Esophagus mucosa (tissue), 1 donor: ENCODE measurements around the gene PCDHB15. TPM values are rescaled to one million over a fixed set of nuclear protein-coding genes. Genes with fewer than 3 reads are reported as not detected.
"Not testable (repeated sequence)": the region's sequence is repeated elsewhere in the genome, so short reads cannot be mapped to it uniquely, and the experiment has no call there.

ENCODE experiments used
- ATAC-seq: fragments of 200-7000 bp; cut with Tn5 transposase; one replicate; pipeline ENCODE4 v1.9.1; 2020
- total RNA-seq: library from RNA; stranded (reverse); gene quantifications from one replicate; pipeline ENCODE4 v1.2.4, GENCODE V29; 2023
- donor health status: DM: yes; HTN: yes; CAD: no.

PCDHB15 gene
- total RNA-seq: 0.44 TPM

DNA sequence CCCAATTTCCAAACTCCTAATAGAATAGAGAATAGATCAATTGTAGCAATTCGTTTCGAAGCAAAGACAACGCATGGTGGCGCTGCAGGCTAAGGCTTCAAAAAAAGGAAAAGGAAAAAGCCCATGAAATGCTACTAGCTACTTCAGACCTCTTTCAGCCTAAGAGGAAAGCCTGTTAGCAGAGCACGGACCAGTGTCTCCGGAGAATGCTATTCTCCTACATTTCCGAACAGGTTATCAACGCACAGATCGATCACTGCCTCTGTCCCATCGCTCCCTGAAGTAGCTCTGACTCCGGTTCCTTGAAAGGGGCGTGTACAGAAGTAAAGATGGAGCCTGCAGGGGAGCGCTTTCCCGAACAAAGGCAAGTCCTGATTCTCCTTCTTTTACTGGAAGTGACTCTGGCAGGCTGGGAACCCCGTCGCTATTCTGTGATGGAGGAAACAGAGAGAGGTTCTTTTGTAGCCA, at the start of gene PCDHB15:
TSS of gene PCDHB15 (plus strand) at position 146 of the 468 bp plus-strand sequence. CDS start at position 330, 184 bp downstream.
- no peak for ATAC-seq

DNA sequence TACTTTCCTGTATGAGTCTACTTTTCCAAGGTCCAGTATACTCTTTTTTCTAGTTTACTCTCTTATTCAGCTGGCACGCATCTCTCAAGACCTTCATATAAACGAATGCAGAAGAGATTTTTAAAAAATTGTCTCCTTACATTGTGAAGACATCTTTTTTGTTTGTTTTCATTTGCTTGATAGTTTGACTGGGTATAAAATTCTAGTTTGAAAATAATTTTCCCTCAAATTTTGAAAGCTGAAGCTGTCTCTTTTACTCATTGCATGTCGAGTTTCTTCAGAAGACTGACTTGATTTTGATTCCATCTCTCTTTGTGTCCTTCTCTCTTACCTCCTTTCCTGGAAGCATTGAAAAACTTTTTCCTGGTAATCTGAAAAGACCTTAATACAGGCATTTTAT, 48.8 kb upstream of the PCDHB15 start:
- ATAC-seq: no peak

GRCh38 chr5:141199359-141200235, 45.6 kb upstream of the PCDHB15 start, which contains the start of gene PCDHB11:
Gene PCDHB11, plus strand, starts transcription at chr5:141199627. Its CDS starts 148 bp downstream, at chr5:141199775.
- no peak for ATAC-seq

GRCh38 chr5:141201126-141201525, 44.1 kb upstream of the PCDHB15 start:
- ATAC-seq: not testable (repeated sequence)

DNA sequence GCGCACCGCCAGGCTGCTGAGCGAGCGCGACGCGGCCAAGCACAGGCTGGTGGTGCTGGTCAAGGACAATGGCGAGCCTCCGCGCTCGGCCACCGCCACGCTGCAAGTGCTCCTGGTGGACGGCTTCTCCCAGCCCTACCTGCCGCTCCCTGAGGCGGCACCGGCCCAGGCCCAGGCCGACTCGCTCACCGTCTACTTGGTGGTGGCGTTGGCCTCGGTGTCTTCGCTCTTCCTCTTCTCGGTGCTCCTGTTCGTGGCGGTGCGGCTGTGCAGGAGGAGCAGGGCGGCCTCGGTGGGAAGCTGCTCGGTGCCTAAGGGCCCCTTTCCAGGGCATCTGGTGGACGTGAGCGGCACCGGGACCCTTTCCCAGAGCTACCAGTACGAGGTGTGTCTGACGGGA, 43.5 kb upstream of the PCDHB15 start:
- not testable (repeated sequence) for ATAC-seq

DNA sequence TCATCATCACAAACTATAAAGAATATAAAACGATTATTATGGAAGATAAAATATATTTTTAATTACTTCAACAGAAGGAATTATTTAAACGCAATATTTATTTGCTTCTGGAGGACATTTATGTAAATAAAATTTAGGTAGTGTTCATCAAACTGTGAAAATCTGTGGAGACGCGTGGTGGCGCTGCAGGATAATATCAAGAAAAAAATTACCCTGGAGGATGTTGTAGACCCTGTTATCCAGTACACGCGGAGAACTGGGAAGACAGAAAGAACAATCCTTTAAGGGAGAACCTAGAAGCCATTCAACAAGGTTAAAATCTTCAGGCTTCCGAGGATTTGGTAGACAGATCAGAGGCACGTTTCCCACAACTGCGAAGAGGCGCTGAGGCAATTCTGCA, 36.7 kb upstream of the PCDHB15 start, which contains the start of gene PCDHB12:
TSS of gene PCDHB12 (plus strand) at position 242 of the 400 bp plus-strand sequence. CDS start 189 bp downstream, outside the sequence.
- no peak for ATAC-seq

GRCh38 chr5:141210281-141210680, 34.9 kb upstream of the PCDHB15 start:
- ATAC-seq: not testable (repeated sequence)

- ATAC-seq: not testable (repeated sequence)
These were observed 34.3 kb upstream of the PCDHB15 start for GRCh38 chr5:141210849-141211248.

GRCh38 chr5:141213656-141214339, 31.4 kb upstream of the PCDHB15 start, which contains the start of gene PCDHB13:
Gene PCDHB13, plus strand, starts transcription at chr5:141213919. Its CDS starts 205 bp downstream, at chr5:141214124.
- peak; percentile 41 for ATAC-seq

GRCh38 chr5:141214583-141214982, 30.6 kb upstream of the PCDHB15 start:
- ATAC-seq: not testable (repeated sequence)

DNA sequence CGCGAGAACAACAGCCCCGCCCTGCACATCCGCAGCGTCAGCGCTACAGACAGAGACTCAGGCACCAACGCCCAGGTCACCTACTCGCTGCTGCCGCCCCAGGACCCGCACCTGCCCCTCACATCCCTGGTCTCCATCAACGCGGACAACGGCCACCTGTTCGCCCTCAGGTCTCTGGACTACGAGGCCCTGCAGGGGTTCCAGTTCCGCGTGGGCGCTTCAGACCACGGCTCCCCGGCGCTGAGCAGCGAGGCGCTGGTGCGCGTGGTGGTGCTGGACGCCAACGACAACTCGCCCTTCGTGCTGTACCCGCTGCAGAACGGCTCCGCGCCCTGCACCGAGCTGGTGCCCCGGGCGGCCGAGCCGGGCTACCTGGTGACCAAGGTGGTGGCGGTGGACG, 29.7 kb upstream of the PCDHB15 start:
- ATAC-seq: not testable (repeated sequence)

DNA sequence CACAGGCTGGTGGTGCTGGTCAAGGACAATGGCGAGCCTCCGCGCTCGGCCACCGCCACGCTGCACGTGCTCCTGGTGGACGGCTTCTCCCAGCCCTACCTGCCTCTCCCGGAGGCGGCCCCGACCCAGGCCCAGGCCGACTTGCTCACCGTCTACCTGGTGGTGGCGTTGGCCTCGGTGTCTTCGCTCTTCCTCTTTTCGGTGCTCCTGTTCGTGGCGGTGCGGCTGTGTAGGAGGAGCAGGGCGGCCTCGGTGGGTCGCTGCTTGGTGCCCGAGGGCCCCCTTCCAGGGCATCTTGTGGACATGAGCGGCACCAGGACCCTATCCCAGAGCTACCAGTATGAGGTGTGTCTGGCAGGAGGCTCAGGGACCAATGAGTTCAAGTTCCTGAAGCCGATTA, 29.2 kb upstream of the PCDHB15 start:
- ATAC-seq: not testable (repeated sequence)

GRCh38 chr5:141223112-141223783, 21.9 kb upstream of the PCDHB15 start, which contains the start of gene PCDHB14:
Gene PCDHB14, plus strand, starts transcription at chr5:141223343. Its CDS starts 163 bp downstream, at chr5:141223506.
- ATAC-seq: no peak

DNA sequence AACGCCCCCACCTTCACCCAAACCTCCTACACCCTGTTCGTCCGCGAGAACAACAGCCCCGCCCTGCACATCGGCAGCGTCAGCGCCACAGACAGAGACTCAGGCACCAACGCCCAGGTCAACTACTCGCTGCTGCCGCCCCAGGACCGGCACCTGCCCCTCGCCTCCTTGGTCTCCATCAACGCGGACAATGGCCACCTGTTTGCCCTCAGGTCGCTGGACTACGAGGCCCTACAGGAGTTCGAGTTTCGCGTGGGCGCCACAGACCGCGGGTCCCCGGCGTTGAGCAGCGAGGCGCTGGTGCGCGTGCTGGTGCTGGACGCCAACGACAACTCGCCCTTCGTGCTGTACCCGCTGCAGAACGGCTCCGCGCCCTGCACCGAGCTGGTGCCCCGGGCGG, 20.4 kb upstream of the PCDHB15 start:
- ATAC-seq: not testable (repeated sequence)

DNA sequence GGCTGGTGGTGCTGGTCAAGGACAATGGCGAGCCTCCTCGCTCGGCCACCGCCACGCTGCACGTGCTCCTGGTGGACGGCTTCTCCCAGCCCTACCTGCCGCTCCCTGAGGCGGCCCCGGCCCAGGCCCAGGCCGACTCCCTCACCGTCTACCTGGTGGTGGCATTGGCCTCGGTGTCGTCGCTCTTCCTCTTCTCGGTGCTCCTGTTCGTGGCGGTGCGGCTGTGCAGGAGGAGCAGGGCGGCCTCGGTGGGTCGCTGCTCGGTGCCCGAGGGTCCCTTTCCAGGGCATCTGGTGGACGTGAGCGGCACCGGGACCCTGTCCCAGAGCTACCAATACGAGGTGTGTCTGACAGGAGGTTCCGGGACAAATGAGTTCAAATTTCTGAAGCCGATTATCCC, 19.8 kb upstream of the PCDHB15 start:
- ATAC-seq: not testable (repeated sequence)

DNA sequence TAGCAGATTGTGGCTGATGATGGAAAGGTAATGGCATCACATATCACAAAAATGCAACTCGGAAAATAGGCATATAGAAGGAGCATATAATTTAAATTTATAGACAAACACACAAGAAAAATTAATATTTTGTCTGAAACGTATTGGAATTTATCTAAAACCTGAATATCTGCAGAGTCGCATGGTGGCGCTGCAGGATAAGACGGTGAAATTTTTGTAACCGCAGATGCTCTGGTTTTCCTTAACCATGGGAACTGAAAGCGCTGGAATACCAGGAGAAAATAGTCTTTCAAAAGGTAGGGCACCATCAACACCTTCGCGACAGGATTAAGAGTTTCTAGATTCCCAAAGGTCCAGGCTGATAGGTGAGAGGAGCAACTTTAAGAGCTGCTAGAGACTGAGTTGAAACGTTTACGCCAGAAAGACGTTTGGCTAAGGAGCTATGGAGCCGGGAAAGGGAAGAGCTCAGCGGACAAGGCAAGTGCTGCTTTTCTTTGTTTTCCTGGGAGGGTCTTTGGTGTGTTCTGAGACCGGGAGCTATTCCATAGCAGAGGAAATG, 11.0 kb upstream of the PCDHB15 start:
- ATAC-seq: no peak

- not testable (repeated sequence) for ATAC-seq
These were observed 9.3 kb upstream of the PCDHB15 start for GRCh38 chr5:141235922-141236321.

DNA sequence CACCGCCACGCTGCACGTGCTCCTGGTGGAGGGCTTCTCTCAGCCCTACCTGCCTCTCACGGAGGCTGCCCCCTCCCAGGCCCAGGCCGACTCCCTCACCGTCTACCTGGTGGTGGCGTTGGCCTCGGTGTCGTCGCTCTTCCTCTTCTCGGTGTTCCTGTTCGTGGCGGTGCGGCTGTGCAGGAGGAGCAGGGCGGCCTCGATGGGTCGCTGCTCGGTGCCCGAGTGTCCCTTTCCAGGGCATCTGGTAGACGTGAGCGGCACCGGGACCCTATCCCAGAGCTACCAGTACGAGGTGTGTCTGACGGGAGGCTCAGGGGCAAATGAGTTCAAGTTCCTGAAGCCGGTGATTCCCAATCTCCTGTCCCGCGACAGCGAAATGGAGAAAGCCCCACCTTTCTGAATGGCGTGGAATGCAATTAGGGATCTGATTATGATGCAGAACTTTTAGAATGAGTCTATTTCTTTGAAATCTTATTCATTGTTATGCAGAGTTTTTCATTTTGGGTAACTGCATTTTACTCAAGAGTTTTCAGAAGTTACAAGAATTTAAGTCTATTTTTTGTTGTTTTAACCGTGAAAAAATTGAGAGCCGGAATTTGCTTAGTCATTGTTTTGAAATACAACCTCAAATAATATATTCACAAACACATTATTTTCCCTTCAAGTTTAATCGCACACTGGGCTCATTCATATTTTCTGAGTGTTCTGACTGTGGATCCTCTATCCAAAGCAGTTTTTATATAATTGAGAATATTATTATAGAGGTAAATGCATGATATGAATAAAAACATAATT, 8.5 kb upstream of the PCDHB15 start:
- ATAC-seq: no peak

DNA sequence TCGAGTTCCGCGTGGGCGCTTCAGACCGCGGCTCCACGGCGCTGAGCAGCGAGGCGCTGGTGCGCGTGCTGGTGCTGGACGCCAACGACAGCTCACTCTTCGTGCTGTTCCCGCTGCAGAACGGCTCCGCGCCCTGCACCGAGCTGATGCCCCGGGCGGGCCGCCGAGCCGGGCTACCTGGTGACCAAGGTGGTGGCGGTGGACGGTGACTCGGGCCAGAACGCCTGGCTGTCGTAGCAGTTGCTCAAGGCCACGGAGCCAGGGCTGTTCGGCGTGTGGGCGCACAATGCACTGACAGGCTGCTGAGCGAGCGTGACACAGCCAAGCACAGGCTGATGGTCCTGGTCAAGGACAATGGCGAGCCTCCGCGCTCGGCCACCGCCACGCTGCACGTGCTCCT, 3.7 kb upstream of the PCDHB15 start:
- no peak for ATAC-seq

DNA sequence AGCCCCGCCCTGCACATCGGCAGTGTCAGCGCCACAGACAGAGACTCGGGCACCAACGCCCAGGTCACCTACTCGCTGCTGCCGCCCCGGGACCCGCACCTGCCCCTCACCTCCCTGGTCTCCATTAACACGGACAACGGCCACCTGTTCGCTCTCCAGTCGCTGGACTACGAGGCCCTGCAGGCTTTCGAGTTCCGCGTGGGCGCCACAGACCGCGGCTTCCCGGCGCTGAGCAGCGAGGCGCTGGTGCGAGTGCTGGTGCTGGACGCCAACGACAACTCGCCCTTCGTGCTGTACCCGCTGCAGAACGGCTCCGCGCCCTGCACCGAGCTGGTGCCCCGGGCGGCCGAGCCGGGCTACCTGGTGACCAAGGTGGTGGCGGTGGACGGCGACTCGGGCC, 1.8 kb downstream of the PCDHB15 start:
- ATAC-seq: not testable (repeated sequence)

DNA sequence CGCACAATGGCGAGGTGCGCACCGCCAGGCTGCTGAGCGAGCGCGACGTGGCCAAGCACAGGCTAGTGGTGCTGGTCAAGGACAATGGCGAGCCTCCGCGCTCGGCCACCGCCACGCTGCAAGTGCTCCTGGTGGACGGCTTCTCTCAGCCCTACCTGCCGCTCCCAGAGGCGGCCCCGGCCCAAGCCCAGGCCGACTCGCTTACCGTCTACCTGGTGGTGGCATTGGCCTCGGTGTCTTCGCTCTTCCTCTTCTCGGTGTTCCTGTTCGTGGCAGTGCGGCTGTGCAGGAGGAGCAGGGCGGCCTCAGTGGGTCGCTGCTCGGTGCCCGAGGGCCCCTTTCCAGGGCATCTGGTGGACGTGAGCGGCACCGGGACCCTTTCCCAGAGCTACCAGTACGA, 2.2 kb downstream of the PCDHB15 start:
- not testable (repeated sequence) for ATAC-seq
